Tibial artery (tissue), 4 donors: ENCODE data around the gene FGB.

ENCODE experiments used
- DNase-seq, 2 donors: peaks; one replicate each; pipeline ENCODE4 v3.0.0-alpha.2; 2019
- H3K27ac ChIP-seq, 2 donors: fragments of 200-600 bp; sonication (generic) in 1 of 2; 1 replicate in 1 of 2; 2 replicates in 1 of 2; pipeline ENCODE4 v1.5.1; 2018 to 2019; ENCODE audit warnings: mild to moderate bottlenecking in 1 of 2
- H3K27me3 ChIP-seq, 2 donors: fragments of 200-600 bp; sonication (generic) in 1 of 2; one replicate each; pipeline versions ENCODE4 v1.5.1 to v1.6.0; 2016 to 2019
- H3K36me3 ChIP-seq, 3 donors: fragments of 200-600 bp; sonication (generic) in 2 of 3; one replicate each; pipeline ENCODE4 v1.5.1; 2016 to 2019; ENCODE audit warnings: mild to moderate bottlenecking in 2 of 3
- H3K4me1 ChIP-seq, 4 donors: fragments of 200-600 bp; sonication (generic) in 2 of 4; 1 replicate in 3 of 4; 2 replicates in 1 of 4; pipeline ENCODE4 v1.5.1; 2016 to 2019
- H3K4me3 ChIP-seq, 2 donors: fragments of 200-600 bp; sonication (generic) in 1 of 2; 1 replicate in 1 of 2; 2 replicates in 1 of 2; pipeline ENCODE4 v1.5.1; 2018 to 2019; ENCODE audit warnings: mild to moderate bottlenecking in 2 of 2
- H3K9me3 ChIP-seq, 3 donors: fragments of 200-600 bp; sonication (generic) in 1 of 3; one replicate each; pipeline ENCODE4 v1.5.1; 2016 to 2019
- CTCF ChIP-seq, 2 experiments: fragments of 200-600 bp in 1 of 2; fragments of 450-650 bp in 1 of 2; IDR thresholded peaks; one replicate each; pipeline ENCODE4 v1.5.1; 2017 to 2019; ENCODE audit warnings: antibody characterized with exemption in 2 of 2, mild to moderate bottlenecking in 1 of 2, moderate library complexity in 1 of 2
- intact Hi-C: fragments of 100-400 bp; cut with DNase I; formaldehyde crosslinking; loops from one replicate; pipeline ENCODE4 v1.15.0; 2023; ENCODE audit warnings: low total_unique reads

Gene FGB

GRCh38 chr4:154559494-154560418 lies 3.1 kb upstream of the FGB start:
- Histone ChIP-seq H3K36me3 (no peaks in the 10 kb centered on the region), H3K27me3 (no peaks in the 10 kb centered on the region), H3K4me1 (no peaks in the 10 kb centered on the region), H3K27ac (no peak overlapping the region), H3K4me3 (no peak overlapping the region), H3K9me3 (no peaks in the 10 kb centered on the region)
- intact Hi-C loops: loop anchor here (5.0 kb wide), 1 partner anchor 63 kb away; no protein-coding TSS in a partner anchor
- TF ChIP-seq CTCF (IDR thresholded peaks at IDR 0.05): no peak
- DNase-seq: no peak

GRCh38 chr4:154560419-154560801 lies 2.4 kb upstream of the FGB start:
- Histone ChIP-seq H3K27me3 (no peaks in the 10 kb centered on the region), H3K9me3 (no peaks in the 10 kb centered on the region), H3K4me1 (no peaks in the 10 kb centered on the region), H3K36me3 (no peaks in the 10 kb centered on the region), H3K27ac (no peak overlapping the region), H3K4me3 (no peak overlapping the region)
- intact Hi-C loops: no loop called here
- no peak for DNase-seq
- no peak for TF ChIP-seq CTCF (IDR thresholded peaks at IDR 0.05)

GRCh38 chr4:154560824-154561231 lies 2.0 kb upstream of the FGB start:
- H3K4me1 ChIP-seq: no peaks in the 10 kb centered on the region
- no peak overlapping the region for H3K4me3 ChIP-seq
- no peaks in the 10 kb centered on the region for H3K27me3 ChIP-seq

GRCh38 chr4:154564311-154564710 lies 1.5 kb downstream of the FGB start:
- no peak overlapping the region for H3K4me3 ChIP-seq
- H3K27ac ChIP-seq: no peak overlapping the region
- H3K27me3 ChIP-seq: no peaks in the 10 kb centered on the region
- H3K36me3 ChIP-seq: no peaks in the 10 kb centered on the region
- intact Hi-C loops: no loop called here
- no peak for TF ChIP-seq CTCF (IDR thresholded peaks at IDR 0.05)
- no peaks in the 10 kb centered on the region for H3K9me3 ChIP-seq
- H3K4me1 ChIP-seq: no peaks in the 10 kb centered on the region
- DNase-seq: no peak

More at GRCh38 chr4:154560824-154561231, 2.0 kb upstream of the FGB start:
- no peak for DNase-seq
- no peak for TF ChIP-seq CTCF (IDR thresholded peaks at IDR 0.05)
- Histone ChIP-seq H3K9me3 (no peaks in the 10 kb centered on the region), H3K27ac (no peak overlapping the region), H3K36me3 (no peaks in the 10 kb centered on the region)
- intact Hi-C loops: no loop called here

GRCh38 chr4:154565704-154566103 lies 2.9 kb downstream of the FGB start:
- Histone ChIP-seq H3K9me3 (no peaks in the 10 kb centered on the region), H3K27me3 (no peaks in the 10 kb centered on the region), H3K27ac (no peak overlapping the region), H3K4me3 (no peak overlapping the region), H3K4me1 (no peaks in the 10 kb centered on the region), H3K36me3 (no peaks in the 10 kb centered on the region)
- no peak for DNase-seq
- no peak for TF ChIP-seq CTCF (IDR thresholded peaks at IDR 0.05)
- intact Hi-C loops: no loop called here
